Right cardiac atrium (tissue), 5 donors: ENCODE results near the gene ISY1. TPM values are rescaled to one million over a fixed set of nuclear protein-coding genes. Genes with fewer than 3 reads are reported as not detected.
A peak's percentile ranks its signal among the peaks of the same experiment; 100 is the strongest.
"Not testable (repeated sequence)": the region's sequence is repeated elsewhere in the genome, so short reads cannot be mapped to it uniquely, and the experiment has no call there.

ENCODE experiments used
- ATAC-seq, 2 donors: fragments of 200-7000 bp; cut with Tn5 transposase; one replicate each; pipeline versions ENCODE4 v1.8.0 to v1.9.1; 2020; ENCODE audit warnings: moderate library complexity in 2 of 2, mild to moderate bottlenecking in 1 of 2
- DNase-seq, 3 donors: peaks; one replicate each; pipeline ENCODE4 v3.0.0-alpha.2; 2020
- H3K27ac ChIP-seq: one replicate; pipeline ENCODE4 v1.5.1; 2013; ENCODE audit warnings: mild to moderate bottlenecking, low read length, control low read depth, moderate library complexity
- H3K27me3 ChIP-seq: one replicate; pipeline ENCODE4 v1.6.1; 2013; ENCODE audit not compliant: control insufficient read depth, insufficient read depth
- H3K4me1 ChIP-seq: one replicate; pipeline ENCODE4 v1.6.1; 2013; ENCODE audit warnings: low read length; ENCODE audit not compliant: control insufficient read depth, insufficient read depth
- H3K4me3 ChIP-seq: one replicate; pipeline ENCODE4 v1.5.1; 2013; ENCODE audit warnings: low read length, control low read depth
- H3K9me3 ChIP-seq: one replicate; pipeline ENCODE4 v1.6.1; 2013; ENCODE audit warnings: low read length; ENCODE audit not compliant: control insufficient read depth
- WGBS: extraction: QIAGEN DNeasy Blood & Tissue Kit; methylation state at CpG from one replicate; pipeline ENCODE4 v1.1.7; 2013; 5-methylcytosine and 5-hydroxymethylcytosine counted together
- intact Hi-C, 4 donors: fragments of 100-400 bp; cut with DNase I; formaldehyde crosslinking; loops; one replicate each; pipeline versions ENCODE4 v1.11.0 to v1.14.0; 2022 to 2023
- polyA plus RNA-seq: library from polyadenylated mRNA; stranded (reverse); fragments of 200-250 nt; gene quantifications from one replicate; pipeline ENCODE4 v1.2.3, GENCODE V29; 2013
- total RNA-seq, 4 donors: library from RNA; stranded (reverse); fragmentation: NEBNext Ultra II Directional; extraction: Animal tissue kit (Norgen Biotek cat#: 25700); gene quantifications; one replicate each; pipeline ENCODE4 v1.2.1, GENCODE V29; 2021
- donor health status: healthy with polysubstance abuse.
- donor health status: DM: no; HTN: yes; CAD: no.
- donor health status: DM: no; HTN: no; CAD: no.
- donor health status: DM: no; HTN: yes; CAD: no; lungs with severe emphysema.
- donor health status: DM: yes; HTN: yes; CAD: no.

The ISY1 gene
- total and polyA plus RNA-seq, 5 donors = 17.4 to 30.6 (median 24.5) TPM

- DNase-seq (no peak), ATAC-seq (no peak)
- Histone ChIP-seq H3K4me1 (no peaks in the 10 kb centered on the region), H3K27me3 (no peaks in the 10 kb centered on the region), H3K9me3 (no peaks in the 10 kb centered on the region), H3K27ac (no peak overlapping the region), H3K4me3 (no peak overlapping the region)
- intact Hi-C loops = no loop called here
- WGBS = 87% methylated on average over 3 of the region's 3 CpGs
Observed at GRCh38 chr3:129185783-129186182, 24.9 kb upstream of the ISY1 start.

- H3K4me1 ChIP-seq, ATAC-seq, H3K27me3 ChIP-seq, DNase-seq, H3K9me3 ChIP-seq: not testable (repeated sequence)
- 85% methylated on average over 20 of the region's 20 CpGs for WGBS
- H3K4me3 ChIP-seq = peak overlapping the region; percentile 80
- peak overlapping the region; percentile 56 for H3K27ac ChIP-seq
- intact Hi-C loops = loop anchor here in 3 of 4 donors (5.0 kb wide), 2 partner anchors 42 to 62 kb away; partner anchors contain the start of gene COPG1 (in 1 of the 3)
Observed at GRCh38 chr3:129184784-129185542, 24.1 kb upstream of the ISY1 start.

- peak overlapping the region; percentile 96 for H3K27ac ChIP-seq
- no peaks in the 10 kb centered on the region for H3K4me1 ChIP-seq
- peak overlapping the region; percentile 80 for H3K4me3 ChIP-seq
- ATAC-seq (peak in 1 of 2 donors; percentile 40), DNase-seq (no peak)
- no peaks in the 10 kb centered on the region for H3K27me3 ChIP-seq
- no peaks in the 10 kb centered on the region for H3K9me3 ChIP-seq
- intact Hi-C loops = loop anchor here in 3 of 4 donors (5.0 kb wide), 2 partner anchors 43 to 63 kb away; partner anchors contain the start of gene COPG1 (in 1 of the 3)
- under 1% methylated on average over 5 of the region's 5 CpGs for WGBS
Observed at GRCh38 chr3:129184396-129184657, 23.5 kb upstream of the ISY1 start.

GRCh38 chr3:129183569-129184395, 22.9 kb upstream of the ISY1 start, which contains the start of gene CNBP:
TSS of gene CNBP (minus strand) at chr3:129183896. CDS start at chr3:129171757, 12,139 bp downstream.
- H3K9me3 ChIP-seq = no peaks in the 10 kb centered on the region
- intact Hi-C loops = loop anchor here in 3 of 4 donors (5.0 kb wide), 2 partner anchors 44 to 64 kb away; partner anchors contain the start of gene COPG1 (in 1 of the 3)
- peak within 1 kb of the TSS; percentile 80 for H3K4me3 ChIP-seq
- peaks cover 2% of the 10 kb centered on the region for H3K4me1 ChIP-seq
- DNase-seq = peak; percentile 95 to 98 (median 97)
- H3K27me3 ChIP-seq = no peaks in the 10 kb centered on the region
- ATAC-seq = peak; percentile 99
- under 1% methylated on average over 83 of the region's 83 CpGs for WGBS
- peak within 1 kb of the TSS; percentile 96 for H3K27ac ChIP-seq

DNA sequence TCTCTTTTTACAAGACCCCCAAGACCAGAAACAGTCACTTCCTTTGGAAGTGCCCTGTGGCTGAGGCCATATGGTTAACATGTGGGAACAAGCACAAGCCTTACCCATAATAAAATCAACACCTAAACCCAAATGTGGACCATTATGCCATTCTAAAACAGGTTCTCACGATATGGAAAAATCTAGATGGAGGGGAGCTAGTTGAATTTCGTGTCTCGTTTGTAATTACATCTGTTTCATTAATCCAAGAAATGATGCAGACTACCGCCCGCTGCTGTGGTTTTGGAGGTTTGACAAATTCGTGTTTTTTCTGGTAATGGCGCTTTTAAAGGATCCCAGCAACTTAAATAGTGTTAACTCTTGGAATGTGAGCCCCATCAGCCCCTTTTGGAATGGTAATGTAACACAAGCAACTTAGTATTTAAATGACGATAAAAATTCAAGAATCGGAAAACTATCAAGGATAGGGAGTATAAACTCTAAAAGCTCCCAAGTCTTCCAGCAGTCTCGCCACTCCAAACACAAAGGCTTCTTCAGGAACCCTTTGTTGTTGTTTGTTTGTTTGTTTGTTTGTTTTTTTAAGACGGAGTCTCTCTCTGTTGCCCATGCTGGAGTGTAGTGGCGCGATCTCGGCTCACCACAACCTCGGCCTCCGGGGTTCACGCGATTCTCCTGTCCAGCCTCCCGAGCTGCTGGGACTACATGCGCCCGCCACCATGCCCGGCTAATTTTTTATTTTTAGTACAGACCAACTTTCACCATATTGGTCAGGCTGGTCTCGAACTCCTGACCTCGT, 21.7 kb upstream of the ISY1 start:
- DNase-seq (no peak), ATAC-seq (peak; percentile 1 to 7)
- no peaks in the 10 kb centered on the region for H3K27me3 ChIP-seq
- intact Hi-C loops = loop anchor here in 3 of 4 donors (5.0 kb wide), 2 partner anchors 45 to 65 kb away; partner anchors contain the start of gene COPG1 (in 1 of the 3)
- H3K4me1 ChIP-seq = peaks cover 4% of the 10 kb centered on the region
- H3K9me3 ChIP-seq = no peaks in the 10 kb centered on the region
- peak overlapping the region; percentile 96 for H3K27ac ChIP-seq
- peak overlapping the region; percentile 69 for H3K4me3 ChIP-seq
- under 1% methylated on average over 24 of the region's 24 CpGs for WGBS

DNA sequence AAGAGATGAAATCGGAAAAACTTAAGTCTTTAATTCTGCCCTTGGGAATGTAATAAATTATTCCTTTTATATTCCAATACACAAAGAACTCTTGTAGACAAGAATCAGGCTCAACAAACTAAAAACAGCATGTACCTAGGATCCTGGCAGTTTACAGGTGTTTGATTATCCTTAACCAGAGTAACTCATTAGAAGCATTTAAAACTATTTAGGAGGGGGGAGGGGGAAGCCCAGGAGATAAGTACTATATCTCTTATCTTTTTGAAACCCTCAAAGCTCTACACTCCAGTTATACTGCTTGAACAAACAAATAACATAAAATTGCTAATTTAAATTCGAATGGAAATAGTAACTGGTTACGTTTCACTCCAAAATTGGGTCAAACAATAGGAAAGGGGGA, 21.0 kb upstream of the ISY1 start:
- WGBS = 13% methylated on average over 3 of the region's 3 CpGs
- Histone ChIP-seq H3K4me3 (peak overlapping the region; percentile 69), H3K4me1 (peaks cover 4% of the 10 kb centered on the region), H3K27ac (no peak overlapping the region), H3K9me3 (no peaks in the 10 kb centered on the region), H3K27me3 (no peaks in the 10 kb centered on the region)
- no peak for DNase-seq
- no peak for ATAC-seq
- intact Hi-C loops = loop anchor here in 3 of 4 donors (5.0 kb wide), 2 partner anchors 45 to 65 kb away; partner anchors contain the start of gene COPG1 (in 1 of the 3)

DNA sequence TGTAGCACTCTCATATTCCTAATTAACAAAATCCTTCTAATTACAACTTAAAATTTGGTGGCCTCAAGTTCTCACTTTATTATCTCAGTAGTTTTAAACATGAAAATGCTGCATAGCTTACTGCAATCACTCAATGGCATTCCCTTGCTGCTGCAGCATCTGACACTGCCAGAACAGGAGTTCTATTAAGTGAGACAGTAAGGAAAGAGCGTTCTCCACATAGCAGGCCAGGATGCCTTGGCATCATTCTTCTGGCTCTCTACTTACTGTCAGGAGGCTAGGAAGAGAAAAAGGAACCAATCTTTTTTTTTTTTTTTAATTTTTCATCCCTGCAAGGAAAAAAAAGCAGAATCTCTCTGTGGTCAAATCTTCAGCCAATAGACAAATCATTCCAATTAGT, 19.6 kb upstream of the ISY1 start:
- Histone ChIP-seq H3K4me3 (peak overlapping the region; percentile 69), H3K9me3 (no peaks in the 10 kb centered on the region), H3K27ac (no peak overlapping the region), H3K4me1 (peaks cover 6% of the 10 kb centered on the region), H3K27me3 (no peaks in the 10 kb centered on the region)
- 22% methylated on average over 1 of the region's 1 CpG for WGBS
- intact Hi-C loops = loop anchor here in 3 of 4 donors (5.0 kb wide), 2 partner anchors 47 to 67 kb away; partner anchors contain the start of gene COPG1 (in 1 of the 3)
- DNase-seq (no peak), ATAC-seq (no peak)

DNA sequence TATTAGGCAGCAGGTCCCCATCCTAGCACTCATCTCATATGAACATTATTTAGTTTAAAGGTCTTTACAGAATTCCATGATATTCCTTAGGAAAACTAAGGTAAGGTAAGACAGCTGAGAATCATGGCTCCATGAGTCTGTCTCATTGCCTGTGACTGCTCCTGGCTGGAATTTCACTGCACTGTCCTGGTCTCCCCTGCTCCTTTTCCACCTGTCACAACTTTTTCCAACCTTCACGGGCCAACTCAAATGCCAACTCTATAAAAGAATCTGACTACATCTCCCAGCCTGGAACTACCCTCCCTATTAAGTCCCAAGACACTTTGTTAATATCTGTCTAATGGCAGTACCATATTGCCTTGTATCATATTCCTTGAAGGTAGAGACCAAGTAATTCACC, 15.2 kb upstream of the ISY1 start:
- H3K4me1 ChIP-seq = peaks cover 8% of the 10 kb centered on the region
- H3K27me3 ChIP-seq = no peaks in the 10 kb centered on the region
- intact Hi-C loops = no loop called here
- 53% methylated on average over 1 of the region's 1 CpG for WGBS
- no peak overlapping the region for H3K4me3 ChIP-seq
- H3K9me3 ChIP-seq = no peaks in the 10 kb centered on the region
- ATAC-seq (no peak), DNase-seq (no peak)
- H3K27ac ChIP-seq = peak overlapping the region; percentile 24

DNA sequence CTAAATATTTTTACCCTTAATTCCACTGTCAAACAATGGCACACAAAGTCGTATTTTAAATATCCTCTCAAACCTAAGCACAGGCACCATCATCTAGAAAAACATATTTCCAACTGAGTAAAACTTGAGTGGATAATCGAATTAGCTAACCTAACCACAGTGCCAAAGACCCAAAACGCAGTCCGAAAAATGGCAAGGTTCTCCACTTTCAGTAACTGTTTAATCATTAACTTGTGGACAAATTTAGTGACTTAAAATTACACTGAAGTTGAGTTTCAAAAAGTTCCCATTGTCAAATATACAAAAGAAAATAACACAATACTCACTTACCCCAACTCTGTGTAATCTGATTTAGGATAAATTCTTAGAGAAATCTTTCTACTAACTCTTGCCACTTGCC, 12.9 kb upstream of the ISY1 start:
- Histone ChIP-seq H3K27ac (no peak overlapping the region), H3K9me3 (no peaks in the 10 kb centered on the region), H3K4me1 (peaks cover 7% of the 10 kb centered on the region), H3K27me3 (no peaks in the 10 kb centered on the region), H3K4me3 (peak overlapping the region; percentile 38)
- intact Hi-C loops = loop anchor here in 1 of 4 donors (5.0 kb wide), 1 partner anchor 74 kb away; the partner anchor contains the start of gene COPG1
- DNase-seq (no peak), ATAC-seq (no peak)
- 35% methylated on average over 4 of the region's 4 CpGs for WGBS

- no peak overlapping the region for H3K4me3 ChIP-seq
- DNase-seq (no peak), ATAC-seq (no peak)
- peaks cover 7% of the 10 kb centered on the region for H3K4me1 ChIP-seq
- 34% methylated on average over 2 of the region's 2 CpGs for WGBS
- no peak overlapping the region for H3K27ac ChIP-seq
- intact Hi-C loops = loop anchor here in 1 of 4 donors (5.0 kb wide), 1 partner anchor 74 kb away; the partner anchor contains the start of gene COPG1
- H3K9me3 ChIP-seq = no peaks in the 10 kb centered on the region
- H3K27me3 ChIP-seq = no peaks in the 10 kb centered on the region
Observed at GRCh38 chr3:129173206-129173605, 12.3 kb upstream of the ISY1 start.
